GM19099 (cell line): ENCODE data around the gene UBTF.

Experiments used
- POLR2A ChIP-seq: IDR thresholded peaks from 3 replicates; pipeline ENCODE4 v1.6.1; 2011; ENCODE audit warnings: low read depth; ENCODE audit not compliant: insufficient read length; ENCODE audit errors: extremely low read depth

The UBTF gene, protein sequence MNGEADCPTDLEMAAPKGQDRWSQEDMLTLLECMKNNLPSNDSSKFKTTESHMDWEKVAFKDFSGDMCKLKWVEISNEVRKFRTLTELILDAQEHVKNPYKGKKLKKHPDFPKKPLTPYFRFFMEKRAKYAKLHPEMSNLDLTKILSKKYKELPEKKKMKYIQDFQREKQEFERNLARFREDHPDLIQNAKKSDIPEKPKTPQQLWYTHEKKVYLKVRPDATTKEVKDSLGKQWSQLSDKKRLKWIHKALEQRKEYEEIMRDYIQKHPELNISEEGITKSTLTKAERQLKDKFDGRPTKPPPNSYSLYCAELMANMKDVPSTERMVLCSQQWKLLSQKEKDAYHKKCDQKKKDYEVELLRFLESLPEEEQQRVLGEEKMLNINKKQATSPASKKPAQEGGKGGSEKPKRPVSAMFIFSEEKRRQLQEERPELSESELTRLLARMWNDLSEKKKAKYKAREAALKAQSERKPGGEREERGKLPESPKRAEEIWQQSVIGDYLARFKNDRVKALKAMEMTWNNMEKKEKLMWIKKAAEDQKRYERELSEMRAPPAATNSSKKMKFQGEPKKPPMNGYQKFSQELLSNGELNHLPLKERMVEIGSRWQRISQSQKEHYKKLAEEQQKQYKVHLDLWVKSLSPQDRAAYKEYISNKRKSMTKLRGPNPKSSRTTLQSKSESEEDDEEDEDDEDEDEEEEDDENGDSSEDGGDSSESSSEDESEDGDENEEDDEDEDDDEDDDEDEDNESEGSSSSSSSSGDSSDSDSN

DNA sequence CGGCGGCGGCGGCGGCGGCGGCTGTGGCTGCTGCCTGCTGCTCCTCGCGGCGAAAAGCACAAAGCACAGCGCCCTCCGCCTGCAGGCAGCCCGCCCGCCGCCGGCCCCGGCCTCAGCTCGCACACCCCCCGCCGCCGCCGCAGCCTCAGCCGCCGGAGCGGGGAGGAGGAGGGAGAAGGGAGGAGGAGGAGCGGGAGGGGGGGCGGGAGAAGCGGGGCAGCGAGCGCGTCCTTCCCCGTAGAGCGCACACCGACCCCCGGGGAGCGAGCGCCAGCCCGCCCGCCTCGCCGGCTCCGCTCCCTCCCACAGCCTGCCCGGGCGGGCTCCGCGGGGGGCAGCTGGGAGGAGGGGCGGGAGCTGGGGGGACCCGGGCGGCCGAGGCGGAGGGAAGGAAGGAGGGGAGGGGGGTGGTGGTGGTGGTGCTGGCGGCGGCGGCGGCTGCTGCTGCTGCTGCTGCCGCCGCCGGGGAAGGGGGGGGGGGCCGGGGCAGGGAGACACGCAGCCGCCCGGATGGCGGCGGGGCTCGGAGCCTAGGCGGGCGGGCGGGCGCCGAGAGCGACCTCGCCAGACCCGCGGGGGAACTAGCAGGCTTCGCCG, at the start of gene UBTF:
UBTF (minus strand) TSS at position 60 of the 597 bp plus-strand sequence. CDS start 1,446 bp downstream, outside the sequence.
- no peak for TF ChIP-seq POLR2A

DNA sequence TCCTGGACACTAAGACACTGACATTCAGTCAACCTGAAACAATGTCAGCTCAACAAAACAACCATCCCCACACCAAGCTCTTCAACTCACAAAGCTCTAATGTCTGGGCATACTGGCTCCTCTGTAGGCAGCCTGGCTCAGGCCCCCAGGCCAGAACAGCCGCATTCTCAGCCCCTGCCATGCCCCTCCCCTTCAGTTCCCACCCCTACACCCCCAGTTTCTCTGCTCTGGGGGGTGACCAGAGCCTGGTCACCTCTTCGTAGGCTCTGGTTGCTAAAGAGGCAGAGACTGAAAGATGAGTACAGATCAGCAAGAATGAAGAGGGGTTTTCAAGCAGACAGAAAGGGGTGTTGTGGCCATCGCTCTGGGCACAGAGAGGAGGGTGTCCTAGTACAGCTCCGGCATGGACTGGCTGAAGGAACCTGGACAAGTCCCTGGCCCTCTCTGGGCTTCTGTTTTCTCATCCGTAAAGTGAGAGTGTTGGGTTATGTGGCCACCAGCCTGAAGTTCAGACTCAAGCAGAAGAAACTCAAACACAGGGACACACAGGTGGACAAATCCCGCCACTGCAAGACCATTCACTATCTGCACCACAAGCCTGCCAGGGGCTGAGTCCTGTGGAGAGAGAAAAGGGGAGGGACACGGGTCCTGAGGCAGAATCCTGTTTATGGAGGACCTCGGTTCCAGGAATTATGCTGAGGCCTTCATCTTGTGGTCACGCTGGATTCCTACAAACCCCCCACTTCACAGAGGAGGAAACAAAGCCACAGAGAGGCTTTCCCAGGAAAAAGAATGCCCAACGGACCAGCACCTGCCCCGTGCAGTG, 49.4 kb upstream of the UBTF start:
- TF ChIP-seq POLR2A: no peak

DNA sequence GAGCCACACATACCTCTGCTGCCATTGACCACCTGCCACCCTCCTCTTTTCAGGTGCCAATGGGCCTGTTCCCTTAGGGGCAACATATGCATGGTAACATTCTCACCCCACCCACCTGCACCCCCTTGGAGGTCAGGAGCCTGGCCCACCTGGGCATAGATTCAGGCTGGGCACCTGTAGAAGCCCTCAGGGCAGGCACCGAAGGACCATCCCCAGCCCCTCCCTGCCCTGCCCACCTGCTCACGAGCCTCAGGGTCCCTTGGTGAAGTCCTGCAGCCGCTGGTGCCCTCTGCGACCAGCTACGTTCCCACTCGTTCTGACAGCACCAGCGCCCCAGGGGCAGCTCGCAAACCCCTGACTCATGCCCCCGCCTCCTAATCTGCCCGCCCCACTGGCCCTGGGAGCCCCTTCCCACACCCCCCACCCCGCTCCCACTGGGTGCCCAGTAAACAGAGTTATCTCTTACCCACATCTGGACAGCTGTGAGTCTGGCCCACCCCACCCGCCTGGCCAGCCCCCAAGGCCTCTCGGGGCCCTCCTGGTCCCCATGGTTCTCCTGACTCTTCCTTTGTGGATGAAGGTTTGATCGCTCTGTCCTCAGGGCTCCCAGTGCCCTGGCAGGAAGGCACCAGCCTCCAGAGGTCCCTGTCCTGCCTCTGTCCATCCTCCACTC, 48.5 kb upstream of the UBTF start, which contains the start of gene SLC4A1:
SLC4A1 (minus strand) TSS at position 318 of the 673 bp plus-strand sequence. CDS start 5,269 bp downstream, outside the sequence.
- TF ChIP-seq POLR2A: no peak

DNA sequence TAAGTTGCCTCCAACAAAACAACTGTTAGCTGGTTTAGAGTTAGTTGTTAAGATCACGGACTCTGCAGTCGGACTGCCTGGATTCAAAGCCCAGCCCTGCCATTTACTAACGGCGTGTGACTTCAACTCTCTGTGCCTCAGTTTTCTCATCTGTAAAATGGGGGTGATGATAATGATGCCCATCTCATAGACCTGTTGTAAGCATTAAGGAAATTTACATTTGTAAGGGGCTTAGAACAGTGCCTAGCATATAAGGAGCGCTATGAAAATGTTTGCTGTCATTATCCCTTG, 47.6 kb upstream of the UBTF start:
- no peak for TF ChIP-seq POLR2A

DNA sequence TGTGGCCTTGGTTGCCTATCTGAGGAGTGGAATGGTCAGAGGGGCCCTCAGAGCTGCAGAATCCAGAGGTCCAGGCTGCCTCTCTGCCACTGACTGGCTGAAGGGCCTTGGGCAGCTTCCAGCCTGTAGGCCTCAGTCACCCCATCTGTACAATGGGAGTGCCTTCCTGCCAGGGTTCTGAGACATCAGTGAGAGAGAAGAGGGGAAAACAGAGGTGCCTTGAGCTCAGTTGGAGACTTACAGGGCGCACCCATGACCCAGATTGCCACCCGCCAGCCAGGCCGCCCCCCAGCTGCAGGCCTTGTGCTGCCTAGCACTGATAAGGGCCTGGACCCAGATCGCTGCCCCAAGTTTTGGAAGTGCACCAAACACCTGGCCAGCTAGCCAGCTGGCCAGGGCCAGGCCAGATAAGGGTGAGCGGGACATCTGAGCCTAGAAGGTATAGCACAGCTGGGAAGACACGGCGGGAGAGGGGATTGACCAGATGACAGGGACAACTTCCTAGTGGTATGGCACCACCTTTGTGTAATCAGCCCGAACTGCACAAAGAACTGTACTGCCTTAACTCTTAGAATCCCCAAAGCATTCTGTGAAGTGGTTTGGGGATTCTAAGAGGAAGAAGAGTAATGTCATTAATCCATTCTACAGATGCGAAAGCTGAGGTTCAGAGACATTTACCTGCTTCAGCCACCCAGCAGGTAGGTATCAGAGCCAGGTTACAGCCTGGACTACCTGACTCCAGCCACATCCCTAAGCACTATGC, 47.1 kb upstream of the UBTF start:
- TF ChIP-seq POLR2A: no peak

DNA sequence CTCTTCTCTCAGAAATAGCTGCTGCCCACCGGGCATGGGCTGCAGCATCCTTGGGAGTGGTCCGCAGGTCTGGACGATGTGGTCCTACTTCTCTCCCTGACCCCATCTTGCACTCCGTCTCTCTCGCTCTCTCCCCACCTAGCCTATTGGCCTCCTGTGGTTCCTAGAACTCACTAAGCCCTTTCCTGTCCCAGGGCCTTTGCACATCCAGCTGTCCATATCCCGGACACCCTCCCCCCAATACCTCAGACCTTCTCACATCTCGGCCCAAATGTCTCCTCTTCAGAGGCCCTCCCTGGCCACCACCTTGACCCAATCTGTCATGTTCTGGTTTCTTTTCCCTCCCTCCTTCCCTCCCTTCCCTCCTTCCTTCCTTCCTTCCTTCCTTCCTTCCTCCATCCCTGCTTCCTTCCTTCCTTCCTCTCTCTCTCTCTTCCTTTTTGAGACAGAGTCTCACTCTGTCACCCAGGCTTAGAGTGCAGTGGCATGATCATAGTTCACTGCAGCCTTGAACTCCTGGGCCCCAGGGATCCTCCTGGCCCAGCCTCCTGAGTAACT, 43.9 kb upstream of the UBTF start:
- no peak for TF ChIP-seq POLR2A

DNA sequence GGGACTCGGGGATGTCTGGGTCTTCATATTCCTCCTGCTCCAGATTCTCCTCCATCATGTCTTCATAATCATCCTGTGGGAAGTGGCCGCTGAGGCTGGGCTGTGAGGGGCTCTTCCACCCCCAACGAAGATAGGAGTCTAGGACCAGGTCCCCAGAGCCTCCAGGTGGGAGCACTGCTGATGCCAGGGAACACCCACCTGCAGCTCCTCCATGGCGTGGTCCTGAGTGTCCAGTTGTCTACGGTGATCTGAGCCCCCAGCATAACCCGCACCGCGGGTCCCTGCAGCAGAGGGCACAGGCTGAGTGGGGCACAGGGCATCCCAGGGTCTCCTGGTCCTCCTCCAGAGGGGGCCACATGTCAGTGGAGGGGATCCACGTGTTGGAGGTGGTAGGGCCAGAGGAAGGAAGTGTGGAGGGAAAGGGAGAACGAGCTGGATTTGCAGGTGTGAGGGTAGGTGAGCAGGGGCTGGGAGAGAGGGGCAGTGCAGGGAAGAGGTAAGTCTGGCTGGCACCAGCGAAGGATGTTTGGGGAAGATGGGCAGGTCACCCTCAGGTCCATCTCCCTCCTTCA, 43.3 kb upstream of the UBTF start:
- no peak for TF ChIP-seq POLR2A

DNA sequence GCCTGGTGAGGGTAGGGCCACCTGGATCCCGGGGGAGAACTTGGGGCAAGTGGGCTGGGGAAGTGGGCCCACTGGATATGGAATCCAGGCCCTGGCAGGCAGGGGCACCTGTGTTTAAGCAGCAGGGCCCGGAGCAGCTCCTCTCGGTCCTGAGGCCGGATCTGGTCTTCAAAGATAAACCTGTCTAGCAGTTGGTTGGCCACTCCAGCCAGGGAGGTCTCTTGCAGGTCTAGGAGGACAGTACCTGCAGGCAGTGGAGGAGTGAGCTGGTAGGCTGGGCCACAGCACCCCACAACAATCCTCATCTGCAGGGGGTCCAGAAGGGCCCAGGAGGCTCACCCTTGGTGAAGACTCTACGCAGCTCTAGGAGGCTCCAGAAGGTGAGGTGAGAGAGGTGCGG, 40.8 kb upstream of the UBTF start:
- TF ChIP-seq POLR2A: no peak

DNA sequence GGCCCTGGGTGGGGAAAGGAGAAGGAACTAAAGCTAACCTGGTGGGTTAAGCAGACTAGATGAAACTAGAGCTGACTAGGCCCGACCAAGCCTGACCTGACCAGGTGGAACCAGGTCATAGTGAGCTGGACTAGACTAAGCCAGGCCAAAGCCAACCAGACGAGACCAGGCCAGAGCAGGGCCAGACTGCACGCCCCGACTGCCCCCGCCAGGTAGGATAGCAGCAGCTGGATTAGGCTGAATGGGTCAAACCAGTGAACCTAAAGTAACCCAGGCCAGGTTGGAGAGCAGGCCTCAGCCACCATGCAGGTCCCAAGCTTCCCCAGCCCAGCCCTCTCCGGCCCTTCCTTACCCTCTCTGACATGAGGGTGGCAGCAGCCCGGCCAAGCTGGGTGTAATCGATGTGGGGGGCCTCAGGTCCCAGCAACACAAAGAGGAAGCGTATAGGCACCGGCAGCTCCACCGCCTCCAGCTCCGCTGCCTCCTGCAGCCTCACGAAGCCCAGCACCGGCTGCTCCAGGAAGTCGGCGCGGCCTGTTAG, 39.4 kb upstream of the UBTF start:
- TF ChIP-seq POLR2A: no peak

DNA sequence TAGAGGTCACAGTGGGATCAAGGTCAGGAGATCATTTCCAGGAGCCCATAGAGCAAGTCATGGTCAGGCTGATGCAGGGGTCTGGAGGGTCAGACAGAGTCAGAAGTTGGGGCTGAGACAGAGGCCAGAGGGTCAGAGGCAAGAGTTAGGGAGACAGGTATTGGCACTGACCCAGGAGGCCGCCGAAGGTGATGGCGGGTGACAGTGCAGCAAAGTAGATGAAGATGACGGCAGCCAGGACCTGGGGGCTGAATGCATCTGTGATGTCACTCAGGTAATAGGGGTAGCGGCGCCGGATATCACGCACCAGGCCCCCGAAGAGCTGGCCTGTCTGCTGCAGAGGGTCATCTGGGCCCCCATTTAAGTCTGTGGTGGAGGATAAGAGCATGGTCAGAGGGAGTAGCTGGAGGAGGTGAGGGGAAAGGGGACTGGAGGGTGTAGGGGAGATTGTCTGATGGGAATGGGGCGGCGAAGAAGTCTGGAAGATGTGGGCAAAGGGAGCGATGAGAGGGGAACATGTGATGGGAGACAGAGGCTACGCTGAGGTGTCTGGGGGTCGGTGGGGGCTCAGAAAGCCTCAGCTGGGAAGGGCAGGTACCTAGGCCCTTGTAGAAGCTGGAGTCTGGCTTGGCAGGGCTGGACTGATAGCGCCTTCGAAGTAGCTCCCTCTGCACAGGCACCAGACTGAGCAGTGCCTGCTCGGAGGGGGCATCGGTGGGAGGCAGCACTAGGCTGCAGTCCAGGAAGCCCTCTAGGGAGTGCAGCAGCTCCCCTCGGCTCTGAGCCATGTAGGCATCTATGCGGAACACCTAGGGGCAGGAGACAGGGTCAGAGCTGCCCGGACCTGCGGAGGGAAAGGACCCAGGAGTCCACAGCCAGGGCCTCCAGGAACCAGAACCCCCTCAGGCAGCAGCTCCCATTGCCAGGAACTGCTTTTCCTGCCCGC, 38.6 kb upstream of the UBTF start:
- TF ChIP-seq POLR2A: no peak

DNA sequence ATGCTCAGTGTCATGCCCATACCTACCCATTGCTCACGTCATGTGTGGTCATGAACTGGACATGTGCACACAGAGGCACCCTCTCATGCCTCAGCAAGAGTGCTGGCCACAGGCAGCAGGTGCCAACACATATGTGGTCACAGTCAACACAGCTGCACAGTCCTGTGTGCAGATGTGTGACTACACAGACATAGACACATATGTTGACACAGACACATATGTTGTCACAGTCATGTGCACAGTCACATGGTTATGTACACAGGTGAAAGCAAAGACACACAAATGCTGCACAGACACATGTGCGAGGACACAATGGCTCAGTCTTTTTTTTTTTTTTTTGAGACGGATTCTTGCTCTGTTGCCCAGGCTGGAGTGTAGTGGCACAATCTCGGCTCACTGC, 37.2 kb upstream of the UBTF start:
- no peak for TF ChIP-seq POLR2A

DNA sequence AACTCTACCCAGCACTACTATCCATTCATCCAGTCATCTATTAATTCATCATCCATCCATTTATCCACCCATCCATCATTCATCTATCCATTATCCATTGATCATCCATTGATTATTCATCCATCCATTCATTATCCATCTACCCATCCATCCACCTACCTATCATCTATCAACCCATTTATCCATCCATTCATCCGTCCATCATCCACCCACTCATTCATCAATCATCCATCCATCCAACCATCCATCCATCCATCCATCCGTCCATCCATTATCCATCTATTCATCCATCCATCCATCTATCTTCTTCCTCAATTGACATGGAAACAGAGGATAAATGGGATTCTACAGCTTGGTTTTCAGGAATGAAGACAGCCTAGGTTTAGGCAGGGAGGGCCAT, 36.4 kb upstream of the UBTF start:
- no peak for TF ChIP-seq POLR2A
